ENCODE results near the gene AKAIN1.

The AKAIN1 gene, protein sequence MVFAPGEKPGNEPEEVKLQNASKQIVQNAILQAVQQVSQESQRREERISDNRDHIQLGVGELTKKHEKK

DNA sequence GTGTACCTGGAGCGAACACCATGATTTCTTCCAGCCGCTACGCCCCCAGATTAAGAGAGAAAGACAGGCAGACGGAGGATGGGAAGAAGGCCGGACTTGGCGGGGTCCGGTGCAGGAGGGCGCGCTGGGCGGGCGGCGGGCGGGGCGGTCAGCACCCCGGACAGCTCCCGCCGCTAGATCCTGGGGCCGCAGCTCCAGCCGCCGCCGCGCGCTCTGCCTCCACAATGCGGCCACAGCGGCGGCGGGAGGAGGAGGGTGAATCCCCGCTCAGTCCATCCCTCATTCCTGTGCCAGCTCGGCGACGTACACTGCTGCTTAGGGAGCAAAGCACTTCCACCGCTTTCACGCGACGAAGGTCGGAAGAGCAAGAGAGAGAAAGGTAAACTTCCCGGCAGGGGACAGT, at the start of gene AKAIN1:
AKAIN1 (minus strand) TSS at position 226 of the 403 bp plus-strand sequence; CDS start at position 22, 204 bp downstream.
- Histone ChIP-seq H3K9me3 (ENCODE audit: severe bottlenecking) (no peaks in the 10 kb centered on the region), H3K4me3 (ENCODE audit: severe bottlenecking) (no peak within 1 kb of the TSS), H3K36me3 (ENCODE audit: low read depth) (no peaks in the 10 kb centered on the region), H3K27me3 (ENCODE audit: insufficient read depth, poor library complexity, severe bottlenecking) (peaks cover 33% of the 10 kb centered on the region), H3K27ac (ENCODE audit: poor library complexity, severe bottlenecking) (no peak within 1 kb of the TSS), H3K4me1 (ENCODE audit: insufficient read depth, poor library complexity, severe bottlenecking) (no peaks in the 10 kb centered on the region)
- peak; percentile 79 for ATAC-seq (ENCODE audit: low read depth)
- TF ChIP-seq, protein P1, sequence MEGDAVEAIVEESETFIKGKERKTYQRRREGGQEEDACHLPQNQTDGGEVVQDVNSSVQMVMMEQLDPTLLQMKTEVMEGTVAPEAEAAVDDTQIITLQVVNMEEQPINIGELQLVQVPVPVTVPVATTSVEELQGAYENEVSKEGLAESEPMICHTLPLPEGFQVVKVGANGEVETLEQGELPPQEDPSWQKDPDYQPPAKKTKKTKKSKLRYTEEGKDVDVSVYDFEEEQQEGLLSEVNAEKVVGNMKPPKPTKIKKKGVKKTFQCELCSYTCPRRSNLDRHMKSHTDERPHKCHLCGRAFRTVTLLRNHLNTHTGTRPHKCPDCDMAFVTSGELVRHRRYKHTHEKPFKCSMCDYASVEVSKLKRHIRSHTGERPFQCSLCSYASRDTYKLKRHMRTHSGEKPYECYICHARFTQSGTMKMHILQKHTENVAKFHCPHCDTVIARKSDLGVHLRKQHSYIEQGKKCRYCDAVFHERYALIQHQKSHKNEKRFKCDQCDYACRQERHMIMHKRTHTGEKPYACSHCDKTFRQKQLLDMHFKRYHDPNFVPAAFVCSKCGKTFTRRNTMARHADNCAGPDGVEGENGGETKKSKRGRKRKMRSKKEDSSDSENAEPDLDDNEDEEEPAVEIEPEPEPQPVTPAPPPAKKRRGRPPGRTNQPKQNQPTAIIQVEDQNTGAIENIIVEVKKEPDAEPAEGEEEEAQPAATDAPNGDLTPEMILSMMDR (IDR thresholded peaks at IDR 0.05; ENCODE audit: poor library complexity, severe bottlenecking), result no peak
- DNase-seq (ENCODE audit: low spot score), result no peak

DNA sequence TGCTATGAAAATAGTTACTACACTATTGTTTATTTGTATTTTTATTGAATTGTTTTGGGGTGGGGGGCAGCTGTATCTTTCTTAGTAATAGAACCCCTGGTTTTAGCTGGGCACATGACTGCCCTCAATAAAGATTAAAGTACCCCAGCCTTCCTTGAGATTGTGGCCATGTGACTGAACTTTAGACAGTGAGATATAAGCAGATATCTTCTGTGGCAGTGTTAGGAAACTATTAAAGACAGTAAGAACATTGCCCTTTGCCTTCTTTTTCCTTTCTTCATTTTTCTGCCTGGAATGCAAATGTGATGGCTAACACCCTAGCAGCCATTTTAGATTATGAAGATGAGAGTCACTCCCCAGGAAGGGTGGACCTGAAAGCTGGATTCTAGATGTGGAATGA, 47.9 kb upstream of the AKAIN1 start:
- Histone ChIP-seq H3K27ac (ENCODE audit: poor library complexity, severe bottlenecking) (no peak overlapping the region), H3K9me3 (ENCODE audit: severe bottlenecking) (no peaks in the 10 kb centered on the region), H3K36me3 (ENCODE audit: low read depth) (peaks cover 27% of the 10 kb centered on the region), H3K4me3 (ENCODE audit: severe bottlenecking) (no peak overlapping the region), H3K27me3 (ENCODE audit: insufficient read depth, poor library complexity, severe bottlenecking) (no peaks in the 10 kb centered on the region), H3K4me1 (ENCODE audit: insufficient read depth, poor library complexity, severe bottlenecking) (peaks cover 1% of the 10 kb centered on the region)
- TF ChIP-seq, protein P1 (IDR thresholded peaks at IDR 0.05; ENCODE audit: poor library complexity, severe bottlenecking), result no peak
- no peak for DNase-seq (ENCODE audit: low spot score)
- no peak for ATAC-seq (ENCODE audit: low read depth)

DNA sequence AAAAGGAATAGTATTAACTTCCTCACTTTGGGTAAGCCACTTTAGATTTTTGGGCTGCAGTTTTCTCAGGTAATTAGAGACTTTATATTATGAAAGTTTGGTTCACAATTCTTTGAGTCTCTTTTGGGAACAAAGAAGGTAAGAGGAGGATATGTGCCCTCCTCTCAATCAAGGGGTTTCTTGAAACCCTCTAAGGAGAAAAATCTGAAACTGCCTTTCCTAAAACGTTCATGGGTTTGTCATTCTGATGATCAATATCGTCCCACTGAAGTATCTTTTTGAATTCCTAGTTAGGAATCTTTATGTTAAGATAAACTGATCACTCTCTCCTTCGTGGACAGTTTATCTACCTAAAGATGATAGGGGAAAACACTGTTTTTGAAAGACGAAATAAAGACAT, 42.4 kb upstream of the AKAIN1 start:
- DNase-seq (ENCODE audit: low spot score) (no peak), ATAC-seq (ENCODE audit: low read depth) (no peak)
- Histone ChIP-seq H3K36me3 (ENCODE audit: low read depth) (peaks cover 37% of the 10 kb centered on the region), H3K27ac (ENCODE audit: poor library complexity, severe bottlenecking) (no peak overlapping the region), H3K27me3 (ENCODE audit: insufficient read depth, poor library complexity, severe bottlenecking) (no peaks in the 10 kb centered on the region), H3K4me1 (ENCODE audit: insufficient read depth, poor library complexity, severe bottlenecking) (peaks cover 10% of the 10 kb centered on the region), H3K4me3 (ENCODE audit: severe bottlenecking) (peak overlapping the region; percentile 64), H3K9me3 (ENCODE audit: severe bottlenecking) (no peaks in the 10 kb centered on the region)
- TF ChIP-seq, protein P1 (IDR thresholded peaks at IDR 0.05; ENCODE audit: poor library complexity, severe bottlenecking), result no peak

DNA sequence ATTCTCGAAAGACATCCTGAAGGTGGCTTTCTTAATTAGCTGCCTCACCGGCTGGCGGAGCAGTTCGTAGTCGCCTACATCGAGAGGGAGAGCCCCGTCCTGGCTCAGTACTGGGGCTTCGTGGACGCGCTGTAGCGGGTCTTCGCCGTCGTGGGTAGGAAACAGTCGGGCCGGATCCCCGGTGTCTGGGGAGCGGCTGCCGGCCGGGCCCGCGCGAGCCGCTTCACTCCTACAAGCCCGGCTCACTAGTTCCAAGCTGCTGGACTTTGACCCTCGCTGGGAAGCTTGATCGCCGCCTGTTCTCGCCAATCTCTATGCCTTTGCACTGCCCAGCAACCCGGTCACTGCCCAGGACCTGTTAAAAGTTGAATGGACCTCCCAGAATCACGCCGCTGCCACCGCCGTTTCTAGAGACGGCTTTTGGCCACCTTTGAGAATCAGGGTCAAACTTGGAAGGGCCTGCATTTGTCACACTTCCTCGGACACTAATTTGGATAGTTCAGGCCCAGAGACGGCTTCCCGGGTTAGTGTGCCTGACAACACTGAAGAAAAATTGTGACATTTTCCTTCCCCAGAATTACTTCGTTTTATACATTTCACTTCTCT, 41.4 kb upstream of the AKAIN1 start:
- Histone ChIP-seq H3K9me3 (ENCODE audit: severe bottlenecking) (no peaks in the 10 kb centered on the region), H3K36me3 (ENCODE audit: low read depth) (peaks cover 36% of the 10 kb centered on the region), H3K4me3 (ENCODE audit: severe bottlenecking) (peak overlapping the region; percentile 64), H3K27ac (ENCODE audit: poor library complexity, severe bottlenecking) (peak overlapping the region; percentile 88), H3K4me1 (ENCODE audit: insufficient read depth, poor library complexity, severe bottlenecking) (peaks cover 10% of the 10 kb centered on the region), H3K27me3 (ENCODE audit: insufficient read depth, poor library complexity, severe bottlenecking) (no peaks in the 10 kb centered on the region)
- TF ChIP-seq, protein P1 (IDR thresholded peaks at IDR 0.05; ENCODE audit: poor library complexity, severe bottlenecking), result no peak
- ATAC-seq (ENCODE audit: low read depth), result peak; percentile 51
- DNase-seq (ENCODE audit: low spot score), result no peak

DNA sequence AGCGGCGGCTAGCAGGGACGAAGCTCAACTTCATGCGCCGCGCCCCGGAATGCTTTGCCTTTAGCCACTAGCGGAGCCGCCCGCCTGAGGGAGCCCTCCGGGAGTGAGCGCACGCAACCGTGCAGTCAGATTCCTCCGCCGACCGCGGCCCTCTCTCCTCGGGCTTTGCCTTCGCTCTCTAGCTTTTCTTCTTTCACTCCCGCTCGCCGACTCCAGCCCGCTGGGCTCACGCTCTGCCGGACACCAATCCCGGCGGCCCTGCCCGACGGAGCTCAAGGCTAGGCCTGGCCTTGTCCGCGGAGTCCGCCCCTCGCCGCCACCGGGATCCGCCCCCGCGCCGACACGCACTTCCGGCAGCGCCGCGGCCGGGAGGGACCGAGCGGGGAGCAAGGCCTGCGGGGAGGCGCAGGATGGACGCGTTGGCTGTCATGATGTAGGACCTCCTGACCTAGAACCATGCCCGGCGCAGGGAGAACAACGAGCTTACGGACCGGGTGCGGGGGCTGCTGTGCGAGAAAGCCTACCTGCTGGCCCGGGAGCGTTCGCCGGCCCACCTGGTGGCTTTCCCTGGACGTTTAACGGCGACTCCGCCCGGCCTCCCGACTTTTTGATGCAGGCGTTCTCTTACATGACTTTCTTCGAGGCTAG, 40.8 kb upstream of the AKAIN1 start:
- TF ChIP-seq, protein P1 (IDR thresholded peaks at IDR 0.05; ENCODE audit: poor library complexity, severe bottlenecking), result no peak
- peak; percentile 89 for ATAC-seq (ENCODE audit: low read depth)
- H3K4me3 ChIP-seq (ENCODE audit: severe bottlenecking), result peak overlapping the region; percentile 64
- DNase-seq (ENCODE audit: low spot score), result peak; percentile 83
- H3K36me3 ChIP-seq (ENCODE audit: low read depth), result peaks cover 33% of the 10 kb centered on the region
- H3K9me3 ChIP-seq (ENCODE audit: severe bottlenecking), result no peaks in the 10 kb centered on the region
- peak overlapping the region; percentile 88 for H3K27ac ChIP-seq (ENCODE audit: poor library complexity, severe bottlenecking)
- H3K4me1 ChIP-seq (ENCODE audit: insufficient read depth, poor library complexity, severe bottlenecking), result peaks cover 10% of the 10 kb centered on the region
- no peaks in the 10 kb centered on the region for H3K27me3 ChIP-seq (ENCODE audit: insufficient read depth, poor library complexity, severe bottlenecking)

All from RWPE2 (cell line).